ENCODE results near the gene VRTN. TPM values are rescaled to one million over a fixed set of nuclear protein-coding genes. Genes with fewer than 3 reads are reported as not detected.

The VRTN gene
- total and polyA plus RNA-seq, 9 of the 15 experiments (the other 6 are each of a cell fraction or from before 2014, with no cell fraction given), result 0.05 to 0.09 (median 0.06) TPM; not detected in 6

DNA sequence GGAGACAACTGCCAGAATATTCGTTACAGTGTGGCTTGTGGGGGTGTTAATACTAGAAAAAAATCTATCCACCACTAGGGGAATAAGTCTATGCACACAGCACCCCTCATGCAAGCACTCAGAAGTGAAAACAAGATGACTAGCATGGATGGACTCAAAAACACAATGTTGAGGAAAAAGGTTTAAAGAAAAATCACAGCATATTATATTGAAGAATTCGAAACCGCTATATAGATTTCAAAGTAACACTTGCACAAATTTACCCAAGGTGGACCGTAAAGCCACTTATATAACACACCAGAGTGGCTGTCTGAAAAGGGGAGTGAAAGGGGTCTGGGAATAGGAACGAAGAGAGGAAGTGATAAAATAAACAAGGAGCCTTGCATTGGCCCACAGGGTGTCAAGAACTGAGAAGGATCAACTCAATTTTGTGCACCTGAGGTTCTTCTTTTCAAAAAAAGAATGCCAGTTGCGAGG is 46.1 kb upstream of the VRTN start:
- in situ Hi-C loops (cut with MboI) (no loop called here), intact Hi-C loops (cut with micrococcal nuclease) (no loop called here)
- H3K27me3 ChIP-seq (ENCODE audit: control insufficient read depth in 2 of 2, insufficient read depth in 2 of 2, low read length in 2 of 2), result no peaks in the 10 kb centered on the region
- peak; percentile 71 for FAIRE-seq
- ChIA-PET POLR2A (interaction anchor here (0.6 to 1.0 kb wide), 2 partner anchors 21 to 603 kb away, joined by 5 to 6 read pairs; no protein-coding TSS in a partner anchor), CTCF (ENCODE audit: low intra/inter-chr PET ratio) (no interaction called here)
- H3K79me2 ChIP-seq (ENCODE audit: control insufficient read depth, insufficient read depth, low read length), result peaks cover 19% of the 10 kb centered on the region
- 0% methylated on average over 6 of the region's 6 CpGs for WGBS (ENCODE audit: insufficient coverage, low coverage, missing lambda C conversion rate)
- H3K9me1 ChIP-seq (ENCODE audit: control insufficient read depth, insufficient read depth, low read length), result no peaks in the 10 kb centered on the region
- BruUV-seq (replicated peaks), result no TSS peak
- H3K4me2 ChIP-seq (ENCODE audit: insufficient read depth, low read length), result peak overlapping the region; percentile 84
- H2AFZ ChIP-seq (ENCODE audit: low read depth, low read length), result peak overlapping the region; percentile 90
- peak; percentile 34 to 48 (median 40) for DNase-seq (ENCODE audit: extremely low read depth in 1 of 4, low spot score in 3 of 4)
- no peaks in the 10 kb centered on the region for H3K9me3 ChIP-seq (replicated peaks; ENCODE audit: control insufficient read depth, insufficient read depth, low read depth, low read length)
- peak overlapping the region; percentile 57 for H3K27ac ChIP-seq (ENCODE audit: extremely low read depth, low read depth, low read length)
- peaks cover 0 to 7% of the 10 kb centered on the region in 2 experiments; a peak in 3 of 5 replicates for H3K4me1 ChIP-seq (replicated peaks in 1 of 2; ENCODE audit: control insufficient read depth in 2 of 2, insufficient read depth in 2 of 2, low read length in 2 of 2)
- H3K9ac ChIP-seq (ENCODE audit: insufficient read depth in 1 of 2, low read depth in 2 of 2, low read length in 2 of 2), result peak overlapping the region; percentile 67 to 91
- no peaks in the 10 kb centered on the region for H4K20me1 ChIP-seq (replicated peaks; ENCODE audit: control insufficient read depth, insufficient read depth, low read length)
- peaks cover 15% of the 10 kb centered on the region; the same call in 2 of the 3 replicates for H3K36me3 ChIP-seq (ENCODE audit: control insufficient read depth, insufficient read depth, low read length)
- peak; percentile 87 for ATAC-seq
- peak overlapping the region; percentile 75 for H3K4me3 ChIP-seq
- TF ChIP-seq SMAD4 (CRISPR knock-in tag; conservative IDR thresholded peaks at IDR 0.05) (no peak), EGR1 (conservative IDR thresholded peaks at IDR 0.05) (peak; percentile 35; the same call in 1 of the 2 replicates), ZNF384 (IDR thresholded peaks at IDR 0.05; ENCODE audit: low read depth, low read length) (0 out of 2 replicates have a peak, but pooled peaks have one; percentile 25), MTA2 (IDR thresholded peaks at IDR 0.05; ENCODE audit: low read depth) (no peak), MTA1 (IDR thresholded peaks at IDR 0.05; ENCODE audit: borderline replicate concordance) (no peak), RBM25 (IDR thresholded peaks at IDR 0.05; ENCODE audit: low read depth, low read length, severe bottlenecking) (no peak), RFX7 (CRISPR knock-in tag; IDR thresholded peaks at IDR 0.05) (no peak), ESRRA (IDR thresholded peaks at IDR 0.05; ENCODE audit: borderline replicate concordance, low read depth) (no peak), EZH2 (IDR thresholded peaks at IDR 0.05; ENCODE audit: borderline replicate concordance, low read depth, low read length) (no peak)
- TF ChIP-seq, protein P1, sequence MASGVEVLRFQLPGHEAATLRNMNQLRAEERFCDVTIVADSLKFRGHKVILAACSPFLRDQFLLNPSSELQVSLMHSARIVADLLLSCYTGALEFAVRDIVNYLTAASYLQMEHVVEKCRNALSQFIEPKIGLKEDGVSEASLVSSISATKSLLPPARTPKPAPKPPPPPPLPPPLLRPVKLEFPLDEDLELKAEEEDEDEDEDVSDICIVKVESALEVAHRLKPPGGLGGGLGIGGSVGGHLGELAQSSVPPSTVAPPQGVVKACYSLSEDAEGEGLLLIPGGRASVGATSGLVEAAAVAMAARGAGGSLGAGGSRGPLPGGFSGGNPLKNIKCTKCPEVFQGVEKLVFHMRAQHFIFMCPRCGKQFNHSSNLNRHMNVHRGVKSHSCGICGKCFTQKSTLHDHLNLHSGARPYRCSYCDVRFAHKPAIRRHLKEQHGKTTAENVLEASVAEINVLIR (CRISPR knock-in tag; IDR thresholded peaks at IDR 0.05), result no peak
- TF ChIP-seq, protein P2, sequence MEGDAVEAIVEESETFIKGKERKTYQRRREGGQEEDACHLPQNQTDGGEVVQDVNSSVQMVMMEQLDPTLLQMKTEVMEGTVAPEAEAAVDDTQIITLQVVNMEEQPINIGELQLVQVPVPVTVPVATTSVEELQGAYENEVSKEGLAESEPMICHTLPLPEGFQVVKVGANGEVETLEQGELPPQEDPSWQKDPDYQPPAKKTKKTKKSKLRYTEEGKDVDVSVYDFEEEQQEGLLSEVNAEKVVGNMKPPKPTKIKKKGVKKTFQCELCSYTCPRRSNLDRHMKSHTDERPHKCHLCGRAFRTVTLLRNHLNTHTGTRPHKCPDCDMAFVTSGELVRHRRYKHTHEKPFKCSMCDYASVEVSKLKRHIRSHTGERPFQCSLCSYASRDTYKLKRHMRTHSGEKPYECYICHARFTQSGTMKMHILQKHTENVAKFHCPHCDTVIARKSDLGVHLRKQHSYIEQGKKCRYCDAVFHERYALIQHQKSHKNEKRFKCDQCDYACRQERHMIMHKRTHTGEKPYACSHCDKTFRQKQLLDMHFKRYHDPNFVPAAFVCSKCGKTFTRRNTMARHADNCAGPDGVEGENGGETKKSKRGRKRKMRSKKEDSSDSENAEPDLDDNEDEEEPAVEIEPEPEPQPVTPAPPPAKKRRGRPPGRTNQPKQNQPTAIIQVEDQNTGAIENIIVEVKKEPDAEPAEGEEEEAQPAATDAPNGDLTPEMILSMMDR (IDR thresholded peaks at IDR 0.05 in 2 of 3, conservative IDR thresholded peaks at IDR 0.05 in 1 of 3; ENCODE audit: insufficient read depth in 2 of 3, low read depth in 1 of 3, low read length in 3 of 3), result peak; percentile 50 to 63 (median 51); a peak in 5 of 6 replicates
- TF ChIP-seq, protein P3, sequence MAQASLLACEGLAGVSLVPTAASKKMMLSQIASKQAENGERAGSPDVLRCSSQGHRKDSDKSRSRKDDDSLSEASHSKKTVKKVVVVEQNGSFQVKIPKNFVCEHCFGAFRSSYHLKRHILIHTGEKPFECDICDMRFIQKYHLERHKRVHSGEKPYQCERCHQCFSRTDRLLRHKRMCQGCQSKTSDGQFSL (CRISPR knock-in tag; IDR thresholded peaks at IDR 0.05), result no peak
- TF ChIP-seq, protein P3 (tag; IDR thresholded peaks at IDR 0.05), result peak in 1 of 2 experiments; percentile 24; a peak in 1 of 4 replicates
- TF ChIP-seq, protein P4, sequence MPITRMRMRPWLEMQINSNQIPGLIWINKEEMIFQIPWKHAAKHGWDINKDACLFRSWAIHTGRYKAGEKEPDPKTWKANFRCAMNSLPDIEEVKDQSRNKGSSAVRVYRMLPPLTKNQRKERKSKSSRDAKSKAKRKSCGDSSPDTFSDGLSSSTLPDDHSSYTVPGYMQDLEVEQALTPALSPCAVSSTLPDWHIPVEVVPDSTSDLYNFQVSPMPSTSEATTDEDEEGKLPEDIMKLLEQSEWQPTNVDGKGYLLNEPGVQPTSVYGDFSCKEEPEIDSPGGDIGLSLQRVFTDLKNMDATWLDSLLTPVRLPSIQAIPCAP (CRISPR knock-in tag; IDR thresholded peaks at IDR 0.05; ENCODE audit: borderline replicate concordance), result no peak
